GM23338 (cell line): ENCODE measurements around the gene STIL. TPM values are rescaled to one million over a fixed set of nuclear protein-coding genes. Genes with fewer than 3 reads are reported as not detected.

Source experiments
- ATAC-seq: fragments of 200-7000 bp; cut with Tn5 transposase; 3 replicates; pipeline ENCODE4 v1.9.1; 2020
- DNase-seq: peaks from one replicate; pipeline ENCODE4 v3.0.0-alpha.2; 2015; ENCODE audit warnings: low spot score
- H2AFZ ChIP-seq: fragments of 200-600 bp; sonication (generic); 2 replicates; pipeline ENCODE4 v1.8.0; 2016; ENCODE audit warnings: antibody characterized with exemption, mild to moderate bottlenecking, moderate library complexity
- H3F3A ChIP-seq: fragments of 200-600 bp; sonication (generic); replicated peaks from 2 replicates; pipeline ENCODE4 v1.8.0; 2017; ENCODE audit warnings: antibody characterized with exemption, mixed run types, low read depth
- H3K27ac ChIP-seq: fragments of 200-600 bp; sonication (generic); 2 replicates; pipeline ENCODE4 v1.6.1; 2016; ENCODE audit warnings: low read depth
- H3K27me3 ChIP-seq: fragments of 200-600 bp; sonication (generic); 2 replicates; pipeline ENCODE4 v1.8.0; 2016; ENCODE audit warnings: mild to moderate bottlenecking, mixed run types, moderate library complexity; ENCODE audit not compliant: insufficient read depth
- H3K36me3 ChIP-seq: fragments of 200-600 bp; sonication (generic); 2 replicates; pipeline ENCODE4 v1.8.0; 2016; ENCODE audit warnings: mild to moderate bottlenecking; ENCODE audit not compliant: insufficient read depth
- H3K4me1 ChIP-seq: fragments of 200-600 bp; sonication (generic); 2 replicates; pipeline ENCODE4 v1.8.0; 2016; ENCODE audit warnings: mild to moderate bottlenecking, moderate library complexity; ENCODE audit not compliant: insufficient read depth
- H3K4me2 ChIP-seq: fragments of 200-600 bp; sonication (generic); 2 replicates; pipeline ENCODE4 v1.7.1; 2017; ENCODE audit warnings: mixed run types
- H3K4me3 ChIP-seq: fragments of 200-600 bp; sonication (generic); 2 replicates; pipeline ENCODE4 v1.6.1; 2016; ENCODE audit warnings: mixed run types
- H3K79me2 ChIP-seq: fragments of 200-600 bp; sonication (generic); replicated peaks from 2 replicates; pipeline ENCODE4 v1.8.0; 2017; ENCODE audit warnings: mild to moderate bottlenecking; ENCODE audit not compliant: insufficient read depth
- H3K9me2 ChIP-seq: fragments of 200-600 bp; sonication (generic); 2 replicates; pipeline ENCODE4 v1.8.0; 2017; ENCODE audit not compliant: insufficient read depth
- H4K20me1 ChIP-seq: fragments of 200-600 bp; sonication (generic); replicated peaks from 2 replicates; pipeline ENCODE4 v1.8.0; 2017; ENCODE audit warnings: mild to moderate bottlenecking; ENCODE audit not compliant: insufficient read depth
- H3K27ac Mint-ChIP-seq: 2 replicates; pipeline ENCODE4 v1.8.0; 2020; ENCODE audit warnings: inconsistent platforms, mild to moderate bottlenecking, moderate library complexity, mixed read lengths
- H3K27me3 Mint-ChIP-seq: 3 replicates; pipeline ENCODE4 v1.8.0; 2022; ENCODE audit warnings: low read depth, mild to moderate bottlenecking, moderate library complexity, mixed read lengths, inconsistent platforms; ENCODE audit not compliant: insufficient read depth, poor library complexity
- H3K36me3 Mint-ChIP-seq: 3 replicates; pipeline ENCODE4 v1.8.0; 2021; ENCODE audit warnings: low read depth, mild to moderate bottlenecking, inconsistent platforms, moderate library complexity, mixed read lengths
- H3K4me1 Mint-ChIP-seq: 3 replicates; pipeline ENCODE4 v1.8.0; 2020; ENCODE audit warnings: mild to moderate bottlenecking, inconsistent platforms, mixed read lengths
- H3K4me3 Mint-ChIP-seq: 3 replicates; pipeline ENCODE4 v1.8.0; 2021; ENCODE audit warnings: moderate library complexity, mild to moderate bottlenecking, inconsistent platforms, mixed read lengths
- H3K9me3 Mint-ChIP-seq: 3 replicates; pipeline ENCODE4 v1.8.0; 2020; ENCODE audit warnings: moderate library complexity, mild to moderate bottlenecking, inconsistent platforms, mixed read lengths
- CREB1 ChIP-seq: fragments of 250-450 bp; sonication (Bioruptor Pico); IDR thresholded peaks from 2 replicates; pipeline ENCODE4 v1.5.0; 2020; ENCODE audit warnings: low read depth, mild to moderate bottlenecking, moderate library complexity
- EZH2 ChIP-seq: fragments of 200-600 bp; sonication (generic); IDR thresholded peaks from one replicate; pipeline ENCODE4 v1.8.0; 2017; ENCODE audit warnings: antibody characterized with exemption, mild to moderate bottlenecking, low read depth; ENCODE audit not compliant: unreplicated experiment
- EZH2phosphoT487 ChIP-seq: fragments of 200-600 bp; sonication (generic); IDR thresholded peaks from one replicate; pipeline ENCODE4 v1.8.1; 2018; ENCODE audit warnings: antibody characterized with exemption; ENCODE audit not compliant: unreplicated experiment
- JUNB ChIP-seq: IDR thresholded peaks from one replicate; pipeline ENCODE4 v1.6.1; 2016; ENCODE audit warnings: antibody characterized with exemption; ENCODE audit not compliant: unreplicated experiment
- NANOG ChIP-seq: IDR thresholded peaks from 2 replicates; pipeline ENCODE4 v1.6.1; 2016; ENCODE audit warnings: antibody characterized with exemption, borderline replicate concordance
- POLR2AphosphoS5 ChIP-seq: IDR thresholded peaks from 2 replicates; pipeline ENCODE4 v1.6.1; 2016; ENCODE audit warnings: antibody characterized with exemption, low read depth
- STAT1 ChIP-seq: IDR thresholded peaks from one replicate; pipeline ENCODE4 v1.6.1; 2016; ENCODE audit warnings: antibody characterized with exemption; ENCODE audit not compliant: unreplicated experiment
- ZNF114 ChIP-seq: fragments of 250-450 bp; sonication (Bioruptor Pico); IDR thresholded peaks from 2 replicates; pipeline ENCODE4 v1.5.0; 2020; ENCODE audit warnings: mild to moderate bottlenecking, moderate library complexity
- ZNF331 ChIP-seq: fragments of 250-450 bp; sonication (Bioruptor Pico); IDR thresholded peaks from 2 replicates; pipeline ENCODE4 v1.5.0; 2020; ENCODE audit warnings: low read depth, mild to moderate bottlenecking, moderate library complexity
- polyA plus RNA-seq: library from polyadenylated mRNA; unstranded; fragments of >200 nt; fragmentation: Nextera tagmentation; extraction: Ambion mirVana; gene quantifications from 2 replicates; pipeline ENCODE4 v1.2.1, GENCODE V29; 2016
- total RNA-seq: library from RNA; depleted of rRNA; stranded (reverse); fragments of >200 nt; shearing (Covaris generic); gene quantifications from 2 replicates; pipeline ENCODE4 v1.2.3, GENCODE V29; 2014
- TF ChIP-seq, protein P1 (sequence below): fragments of 250-450 bp; sonication (Bioruptor Pico); IDR thresholded peaks from 2 replicates; pipeline ENCODE4 v1.5.0; 2020; ENCODE audit warnings: mild to moderate bottlenecking, moderate library complexity
- TF ChIP-seq, protein P2 (sequence below): IDR thresholded peaks from one replicate; pipeline ENCODE4 v1.6.1; 2018; ENCODE audit warnings: antibody characterized with exemption; ENCODE audit not compliant: unreplicated experiment
- TF ChIP-seq, protein P3 (sequence below), 2 experiments: fragments of 200-600 bp in 1 of 2; sonication (generic) in 1 of 2; conservative IDR thresholded peaks; 2 replicates each; pipeline versions ENCODE4 v1.5.1 to v1.6.1; 2016 to 2017; ENCODE audit warnings: antibody characterized with exemption in 2 of 2, low read depth in 2 of 2, mild to moderate bottlenecking in 2 of 2, moderate library complexity in 1 of 2
- TF ChIP-seq, protein P4 (sequence below): IDR thresholded peaks from 2 replicates; pipeline ENCODE4 v1.6.1; 2016; ENCODE audit warnings: antibody characterized with exemption

The STIL gene
- total and polyA plus RNA-seq, 2 experiments from 2014 or later = 15.6 to 38.2 TPM

DNA sequence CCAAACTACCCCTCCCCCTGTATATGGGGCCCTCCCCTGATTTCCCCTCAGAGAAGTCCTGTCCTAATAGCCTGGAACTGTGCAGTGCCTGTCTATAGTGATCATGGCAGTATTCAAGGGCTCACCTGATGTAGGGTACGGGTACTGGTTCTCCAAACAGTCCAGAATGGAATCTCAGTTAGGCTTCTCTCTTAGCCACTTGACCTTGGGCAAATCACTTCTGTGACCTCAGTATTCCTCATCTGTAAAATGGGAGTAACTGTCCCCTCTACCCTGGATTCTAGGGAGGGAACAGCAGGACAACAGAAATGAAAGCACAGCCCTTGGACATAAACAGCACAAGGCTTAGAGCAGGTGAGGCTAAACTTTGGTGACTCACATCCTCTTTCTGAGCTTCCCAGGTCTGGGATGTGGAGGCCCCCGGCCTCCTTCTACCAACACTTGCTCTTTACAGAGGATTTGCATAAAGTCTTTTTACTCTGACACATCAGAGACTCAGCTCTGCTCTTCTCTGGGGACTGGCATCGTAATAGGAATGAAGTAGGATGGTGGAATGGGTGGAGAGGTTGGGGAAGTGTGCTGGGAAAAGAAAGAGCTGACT, 104.1 kb downstream of the STIL start:
- H3K27me3 Mint-ChIP-seq = peaks cover 29% of the 10 kb centered on the region

More for the DNA sequence above, 104.1 kb downstream of the STIL start:
- no peak overlapping the region for H3K27ac ChIP-seq
- no peaks in the 10 kb centered on the region for H3K36me3 ChIP-seq
- ATAC-seq = no peak
- TF ChIP-seq, protein P1, sequence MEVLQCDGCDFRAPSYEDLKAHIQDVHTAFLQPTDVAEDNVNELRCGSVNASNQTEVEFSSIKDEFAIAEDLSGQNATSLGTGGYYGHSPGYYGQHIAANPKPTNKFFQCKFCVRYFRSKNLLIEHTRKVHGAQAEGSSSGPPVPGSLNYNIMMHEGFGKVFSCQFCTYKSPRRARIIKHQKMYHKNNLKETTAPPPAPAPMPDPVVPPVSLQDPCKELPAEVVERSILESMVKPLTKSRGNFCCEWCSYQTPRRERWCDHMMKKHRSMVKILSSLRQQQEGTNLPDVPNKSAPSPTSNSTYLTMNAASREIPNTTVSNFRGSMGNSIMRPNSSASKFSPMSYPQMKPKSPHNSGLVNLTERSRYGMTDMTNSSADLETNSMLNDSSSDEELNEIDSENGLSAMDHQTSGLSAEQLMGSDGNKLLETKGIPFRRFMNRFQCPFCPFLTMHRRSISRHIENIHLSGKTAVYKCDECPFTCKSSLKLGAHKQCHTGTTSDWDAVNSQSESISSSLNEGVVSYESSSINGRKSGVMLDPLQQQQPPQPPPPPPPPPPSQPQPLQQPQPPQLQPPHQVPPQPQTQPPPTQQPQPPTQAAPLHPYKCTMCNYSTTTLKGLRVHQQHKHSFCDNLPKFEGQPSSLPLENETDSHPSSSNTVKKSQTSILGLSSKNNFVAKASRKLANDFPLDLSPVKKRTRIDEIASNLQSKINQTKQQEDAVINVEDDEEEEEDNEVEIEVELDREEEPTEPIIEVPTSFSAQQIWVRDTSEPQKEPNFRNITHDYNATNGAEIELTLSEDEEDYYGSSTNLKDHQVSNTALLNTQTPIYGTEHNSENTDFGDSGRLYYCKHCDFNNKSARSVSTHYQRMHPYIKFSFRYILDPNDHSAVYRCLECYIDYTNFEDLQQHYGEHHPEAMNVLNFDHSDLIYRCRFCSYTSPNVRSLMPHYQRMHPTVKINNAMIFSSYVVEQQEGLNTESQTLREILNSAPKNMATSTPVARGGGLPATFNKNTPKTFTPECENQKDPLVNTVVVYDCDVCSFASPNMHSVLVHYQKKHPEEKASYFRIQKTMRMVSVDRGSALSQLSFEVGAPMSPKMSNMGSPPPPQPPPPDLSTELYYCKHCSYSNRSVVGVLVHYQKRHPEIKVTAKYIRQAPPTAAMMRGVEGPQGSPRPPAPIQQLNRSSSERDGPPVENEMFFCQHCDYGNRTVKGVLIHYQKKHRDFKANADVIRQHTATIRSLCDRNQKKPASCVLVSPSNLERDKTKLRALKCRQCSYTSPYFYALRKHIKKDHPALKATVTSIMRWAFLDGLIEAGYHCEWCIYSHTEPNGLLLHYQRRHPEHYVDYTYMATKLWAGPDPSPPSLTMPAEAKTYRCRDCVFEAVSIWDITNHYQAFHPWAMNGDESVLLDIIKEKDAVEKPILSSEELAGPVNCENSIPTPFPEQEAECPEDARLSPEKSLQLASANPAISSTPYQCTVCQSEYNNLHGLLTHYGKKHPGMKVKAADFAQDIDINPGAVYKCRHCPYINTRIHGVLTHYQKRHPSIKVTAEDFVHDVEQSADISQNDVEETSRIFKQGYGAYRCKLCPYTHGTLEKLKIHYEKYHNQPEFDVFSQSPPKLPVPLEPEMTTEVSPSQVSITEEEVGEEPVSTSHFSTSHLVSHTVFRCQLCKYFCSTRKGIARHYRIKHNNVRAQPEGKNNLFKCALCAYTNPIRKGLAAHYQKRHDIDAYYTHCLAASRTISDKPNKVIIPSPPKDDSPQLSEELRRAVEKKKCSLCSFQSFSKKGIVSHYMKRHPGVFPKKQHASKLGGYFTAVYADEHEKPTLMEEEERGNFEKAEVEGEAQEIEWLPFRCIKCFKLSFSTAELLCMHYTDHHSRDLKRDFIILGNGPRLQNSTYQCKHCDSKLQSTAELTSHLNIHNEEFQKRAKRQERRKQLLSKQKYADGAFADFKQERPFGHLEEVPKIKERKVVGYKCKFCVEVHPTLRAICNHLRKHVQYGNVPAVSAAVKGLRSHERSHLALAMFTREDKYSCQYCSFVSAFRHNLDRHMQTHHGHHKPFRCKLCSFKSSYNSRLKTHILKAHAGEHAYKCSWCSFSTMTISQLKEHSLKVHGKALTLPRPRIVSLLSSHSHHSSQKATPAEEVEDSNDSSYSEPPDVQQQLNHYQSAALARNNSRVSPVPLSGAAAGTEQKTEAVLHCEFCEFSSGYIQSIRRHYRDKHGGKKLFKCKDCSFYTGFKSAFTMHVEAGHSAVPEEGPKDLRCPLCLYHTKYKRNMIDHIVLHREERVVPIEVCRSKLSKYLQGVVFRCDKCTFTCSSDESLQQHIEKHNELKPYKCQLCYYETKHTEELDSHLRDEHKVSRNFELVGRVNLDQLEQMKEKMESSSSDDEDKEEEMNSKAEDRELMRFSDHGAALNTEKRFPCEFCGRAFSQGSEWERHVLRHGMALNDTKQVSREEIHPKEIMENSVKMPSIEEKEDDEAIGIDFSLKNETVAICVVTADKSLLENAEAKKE (CRISPR knock-in tag) = no peak
- TF ChIP-seq CREB1 (CRISPR knock-in tag) (no peak), POLR2AphosphoS5 (no peak), ZNF331 (CRISPR knock-in tag) (no peak), STAT1 (no peak), ZNF114 (no peak), NANOG (no peak), EZH2phosphoT487 (no peak), JUNB (no peak), EZH2 (no peak)
- TF ChIP-seq, protein P2, sequence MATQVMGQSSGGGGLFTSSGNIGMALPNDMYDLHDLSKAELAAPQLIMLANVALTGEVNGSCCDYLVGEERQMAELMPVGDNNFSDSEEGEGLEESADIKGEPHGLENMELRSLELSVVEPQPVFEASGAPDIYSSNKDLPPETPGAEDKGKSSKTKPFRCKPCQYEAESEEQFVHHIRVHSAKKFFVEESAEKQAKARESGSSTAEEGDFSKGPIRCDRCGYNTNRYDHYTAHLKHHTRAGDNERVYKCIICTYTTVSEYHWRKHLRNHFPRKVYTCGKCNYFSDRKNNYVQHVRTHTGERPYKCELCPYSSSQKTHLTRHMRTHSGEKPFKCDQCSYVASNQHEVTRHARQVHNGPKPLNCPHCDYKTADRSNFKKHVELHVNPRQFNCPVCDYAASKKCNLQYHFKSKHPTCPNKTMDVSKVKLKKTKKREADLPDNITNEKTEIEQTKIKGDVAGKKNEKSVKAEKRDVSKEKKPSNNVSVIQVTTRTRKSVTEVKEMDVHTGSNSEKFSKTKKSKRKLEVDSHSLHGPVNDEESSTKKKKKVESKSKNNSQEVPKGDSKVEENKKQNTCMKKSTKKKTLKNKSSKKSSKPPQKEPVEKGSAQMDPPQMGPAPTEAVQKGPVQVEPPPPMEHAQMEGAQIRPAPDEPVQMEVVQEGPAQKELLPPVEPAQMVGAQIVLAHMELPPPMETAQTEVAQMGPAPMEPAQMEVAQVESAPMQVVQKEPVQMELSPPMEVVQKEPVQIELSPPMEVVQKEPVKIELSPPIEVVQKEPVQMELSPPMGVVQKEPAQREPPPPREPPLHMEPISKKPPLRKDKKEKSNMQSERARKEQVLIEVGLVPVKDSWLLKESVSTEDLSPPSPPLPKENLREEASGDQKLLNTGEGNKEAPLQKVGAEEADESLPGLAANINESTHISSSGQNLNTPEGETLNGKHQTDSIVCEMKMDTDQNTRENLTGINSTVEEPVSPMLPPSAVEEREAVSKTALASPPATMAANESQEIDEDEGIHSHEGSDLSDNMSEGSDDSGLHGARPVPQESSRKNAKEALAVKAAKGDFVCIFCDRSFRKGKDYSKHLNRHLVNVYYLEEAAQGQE = no peak
- TF ChIP-seq, protein P3, sequence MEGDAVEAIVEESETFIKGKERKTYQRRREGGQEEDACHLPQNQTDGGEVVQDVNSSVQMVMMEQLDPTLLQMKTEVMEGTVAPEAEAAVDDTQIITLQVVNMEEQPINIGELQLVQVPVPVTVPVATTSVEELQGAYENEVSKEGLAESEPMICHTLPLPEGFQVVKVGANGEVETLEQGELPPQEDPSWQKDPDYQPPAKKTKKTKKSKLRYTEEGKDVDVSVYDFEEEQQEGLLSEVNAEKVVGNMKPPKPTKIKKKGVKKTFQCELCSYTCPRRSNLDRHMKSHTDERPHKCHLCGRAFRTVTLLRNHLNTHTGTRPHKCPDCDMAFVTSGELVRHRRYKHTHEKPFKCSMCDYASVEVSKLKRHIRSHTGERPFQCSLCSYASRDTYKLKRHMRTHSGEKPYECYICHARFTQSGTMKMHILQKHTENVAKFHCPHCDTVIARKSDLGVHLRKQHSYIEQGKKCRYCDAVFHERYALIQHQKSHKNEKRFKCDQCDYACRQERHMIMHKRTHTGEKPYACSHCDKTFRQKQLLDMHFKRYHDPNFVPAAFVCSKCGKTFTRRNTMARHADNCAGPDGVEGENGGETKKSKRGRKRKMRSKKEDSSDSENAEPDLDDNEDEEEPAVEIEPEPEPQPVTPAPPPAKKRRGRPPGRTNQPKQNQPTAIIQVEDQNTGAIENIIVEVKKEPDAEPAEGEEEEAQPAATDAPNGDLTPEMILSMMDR (conservative IDR thresholded peaks at IDR 0.05; ENCODE audit: low read depth in 2 of 2) = no peak
- TF ChIP-seq, protein P4, sequence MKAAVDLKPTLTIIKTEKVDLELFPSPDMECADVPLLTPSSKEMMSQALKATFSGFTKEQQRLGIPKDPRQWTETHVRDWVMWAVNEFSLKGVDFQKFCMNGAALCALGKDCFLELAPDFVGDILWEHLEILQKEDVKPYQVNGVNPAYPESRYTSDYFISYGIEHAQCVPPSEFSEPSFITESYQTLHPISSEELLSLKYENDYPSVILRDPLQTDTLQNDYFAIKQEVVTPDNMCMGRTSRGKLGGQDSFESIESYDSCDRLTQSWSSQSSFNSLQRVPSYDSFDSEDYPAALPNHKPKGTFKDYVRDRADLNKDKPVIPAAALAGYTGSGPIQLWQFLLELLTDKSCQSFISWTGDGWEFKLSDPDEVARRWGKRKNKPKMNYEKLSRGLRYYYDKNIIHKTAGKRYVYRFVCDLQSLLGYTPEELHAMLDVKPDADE = no peak
- Mint-ChIP-seq H3K4me3 (no peak overlapping the region), H3K4me1 (peaks cover 31% of the 10 kb centered on the region), H3K27ac (no peak overlapping the region), H3K9me3 (peaks cover 10% of the 10 kb centered on the region; the same call in 2 of the 3 replicates), H3K36me3 (peaks cover 6% of the 10 kb centered on the region)
- H3K9me2 ChIP-seq = 0 out of 2 replicates have a peak, but pooled peaks cover 2% of the 10 kb centered on the region
- H3K4me1 ChIP-seq = peaks cover 24% of the 10 kb centered on the region
- H3K79me2 ChIP-seq = no peaks in the 10 kb centered on the region
- no peaks in the 10 kb centered on the region for H4K20me1 ChIP-seq
- no peak for DNase-seq
- H3F3A ChIP-seq = no peaks in the 10 kb centered on the region
- H2AFZ ChIP-seq = no peak overlapping the region
- H3K4me3 ChIP-seq = no peak overlapping the region
- no peak overlapping the region for H3K4me2 ChIP-seq
- peaks cover 67% of the 10 kb centered on the region for H3K27me3 ChIP-seq
